ENCODE results near the gene GPR18. TPM values are rescaled to one million over a fixed set of nuclear protein-coding genes. Genes with fewer than 3 reads are reported as not detected.

The GPR18 gene
- total and polyA plus RNA-seq, 8 donors, result 0.68 to 0.76 TPM; not detected in 6

GRCh38 chr13:99264051-99264450 is 5.9 kb upstream of the GPR18 start:
- Histone ChIP-seq H3K36me3 (peaks cover 0 to 19% (median 7%) of the 10 kb centered on the region in 4 donors), H3K27ac (peak overlapping the region in 2 of 5 donors; percentile 1 to 22), H3K27me3 (no peaks in the 10 kb centered on the region), H3K4me3 (no peak overlapping the region), H3K4me1 (peaks cover 0 to 21% (median 7%) of the 10 kb centered on the region in 4 donors), H3K9me3 (no peaks in the 10 kb centered on the region)
- 29 to 69% (median 52%) methylated on average over 1 of the region's 1 CpG for WGBS, 5 donors
- intact Hi-C loops (cut with DNase I; ENCODE audit: low total_unique reads), result loop anchor here (5.0 to 10.0 kb wide), 2 partner anchors 87 to 171 kb away; no protein-coding TSS in a partner anchor
- TF ChIP-seq POLR2A (IDR thresholded peaks at IDR 0.05) (no peak), POLR2AphosphoS5 (IDR thresholded peaks at IDR 0.05) (no peak), CTCF (IDR thresholded peaks at IDR 0.05) (no peak), EP300 (IDR thresholded peaks at IDR 0.05) (no peak)
- no peak for DNase-seq

GRCh38 chr13:99263126-99263785 is 5.1 kb upstream of the GPR18 start:
- 89 to 95% (median 91%) methylated on average over 7 of the region's 7 CpGs for WGBS, 5 donors
- TF ChIP-seq POLR2A (IDR thresholded peaks at IDR 0.05) (no peak), CTCF (IDR thresholded peaks at IDR 0.05) (no peak), POLR2AphosphoS5 (IDR thresholded peaks at IDR 0.05) (no peak), EP300 (IDR thresholded peaks at IDR 0.05) (no peak)

GRCh38 chr13:99261059-99261458 is 2.9 kb upstream of the GPR18 start:
- Histone ChIP-seq H3K9me3 (no peaks in the 10 kb centered on the region), H3K4me3 (no peak overlapping the region), H3K36me3 (peaks cover 0 to 12% (median 2%) of the 10 kb centered on the region in 4 donors), H3K27ac (no peak overlapping the region), H3K4me1 (peaks cover 0 to 36% (median 7%) of the 10 kb centered on the region in 4 donors), H3K27me3 (no peaks in the 10 kb centered on the region)
- no peak for DNase-seq
- TF ChIP-seq CTCF (IDR thresholded peaks at IDR 0.05) (no peak), POLR2A (IDR thresholded peaks at IDR 0.05) (no peak), POLR2AphosphoS5 (IDR thresholded peaks at IDR 0.05) (no peak), EP300 (IDR thresholded peaks at IDR 0.05) (no peak)
- intact Hi-C loops (cut with DNase I; ENCODE audit: low total_unique reads), result loop anchor here (5.0 to 10.0 kb wide), 2 partner anchors 84 to 174 kb away; no protein-coding TSS in a partner anchor
- 94 to 100% (median 100%) methylated on average over 1 of the region's 1 CpG for WGBS, 5 donors

More at GRCh38 chr13:99263126-99263785, 5.1 kb upstream of the GPR18 start:
- intact Hi-C loops (cut with DNase I; ENCODE audit: low total_unique reads), result loop anchor here (5.0 to 10.0 kb wide), 2 partner anchors 86 to 172 kb away; no protein-coding TSS in a partner anchor
- H3K27me3 ChIP-seq, result no peaks in the 10 kb centered on the region
- H3K9me3 ChIP-seq, result no peaks in the 10 kb centered on the region
- no peak overlapping the region for H3K27ac ChIP-seq
- no peak overlapping the region for H3K4me3 ChIP-seq
- peaks cover 0 to 28% (median 7%) of the 10 kb centered on the region in 4 donors for H3K4me1 ChIP-seq
- DNase-seq, result peak in 1 of 2 donors; percentile 45
- peaks cover 0 to 19% (median 7%) of the 10 kb centered on the region in 4 donors for H3K36me3 ChIP-seq

- no peak for TF ChIP-seq EP300 (IDR thresholded peaks at IDR 0.05)
- no peak for TF ChIP-seq CTCF (IDR thresholded peaks at IDR 0.05)
- no peak for TF ChIP-seq POLR2A (IDR thresholded peaks at IDR 0.05)
- 80 to 90% (median 83%) methylated on average over 5 of the region's 5 CpGs for WGBS, 5 donors
- Histone ChIP-seq H3K9me3 (no peaks in the 10 kb centered on the region), H3K36me3 (peaks cover 0 to 18% (median 5%) of the 10 kb centered on the region in 4 donors), H3K4me3 (no peak overlapping the region), H3K27ac (no peak overlapping the region), H3K27me3 (no peaks in the 10 kb centered on the region), H3K4me1 (peaks cover 0 to 32% (median 7%) of the 10 kb centered on the region in 4 donors)
- intact Hi-C loops (cut with DNase I; ENCODE audit: low total_unique reads), result loop anchor here (5.0 to 10.0 kb wide), 2 partner anchors 83 to 175 kb away; no protein-coding TSS in a partner anchor
- DNase-seq, result no peak
Measured at GRCh38 chr13:99260216-99260615, 2.0 kb upstream of the GPR18 start.

Data from stomach (tissue), 9 donors.